Measurements from ENCODE around the gene ADAM33.

ADAM33 gene

GRCh38 chr20:3710011-3710466 is 28.2 kb upstream of the ADAM33 start:
- no peaks in the 10 kb centered on the region for H3K36me3 ChIP-seq (ENCODE audit: low read length)
- no peaks in the 10 kb centered on the region for H3K27me3 ChIP-seq (ENCODE audit: low read length)
- H3K9me2 ChIP-seq (replicated peaks; ENCODE audit: insufficient read depth, low read length): no peaks in the 10 kb centered on the region
- TF ChIP-seq CTCF (IDR thresholded peaks at IDR 0.05; ENCODE audit: insufficient read depth, low read length, poor library complexity, severe bottlenecking) (no peak), EZH2phosphoT487 (conservative IDR thresholded peaks at IDR 0.05; ENCODE audit: low read length) (no peak)
- H3K79me2 ChIP-seq (ENCODE audit: insufficient read depth, low read length): no peaks in the 10 kb centered on the region
- no peaks in the 10 kb centered on the region for H3F3A ChIP-seq (ENCODE audit: insufficient read depth)
- H3K4me3 ChIP-seq (ENCODE audit: insufficient read depth, low read length, poor library complexity, severe bottlenecking): no peak overlapping the region
- H3K27ac ChIP-seq (ENCODE audit: low read depth, low read length): no peak overlapping the region
- H3K9ac ChIP-seq (ENCODE audit: low read length): no peak overlapping the region
- H3K4me2 ChIP-seq (ENCODE audit: low read depth, low read length, poor library complexity, severe bottlenecking): no peak overlapping the region
- no peak overlapping the region for H2AFZ ChIP-seq (ENCODE audit: low read depth, low read length, severe bottlenecking)
- H4K20me1 ChIP-seq (ENCODE audit: low read depth, low read length): no peaks in the 10 kb centered on the region
- H3K9me3 ChIP-seq (ENCODE audit: insufficient read depth, low read length): no peaks in the 10 kb centered on the region

GRCh38 chr20:3707508-3707899 is 25.7 kb upstream of the ADAM33 start:
- Histone ChIP-seq H3K79me2 (ENCODE audit: insufficient read depth, low read length) (no peaks in the 10 kb centered on the region), H3F3A (ENCODE audit: insufficient read depth) (no peaks in the 10 kb centered on the region), H3K9ac (ENCODE audit: low read length) (no peak overlapping the region), H2AFZ (ENCODE audit: low read depth, low read length, severe bottlenecking) (no peak overlapping the region), H3K4me2 (ENCODE audit: low read depth, low read length, poor library complexity, severe bottlenecking) (no peak overlapping the region), H3K27ac (ENCODE audit: low read depth, low read length) (no peak overlapping the region), H3K4me3 (ENCODE audit: insufficient read depth, low read length, poor library complexity, severe bottlenecking) (no peak overlapping the region), H3K9me2 (replicated peaks; ENCODE audit: insufficient read depth, low read length) (no peaks in the 10 kb centered on the region), H3K36me3 (ENCODE audit: low read length) (no peaks in the 10 kb centered on the region), H3K9me3 (ENCODE audit: insufficient read depth, low read length) (no peaks in the 10 kb centered on the region), H4K20me1 (ENCODE audit: low read depth, low read length) (no peaks in the 10 kb centered on the region), H3K27me3 (ENCODE audit: low read length) (no peaks in the 10 kb centered on the region)
- TF ChIP-seq CTCF (IDR thresholded peaks at IDR 0.05; ENCODE audit: insufficient read depth, low read length, poor library complexity, severe bottlenecking) (no peak), EZH2phosphoT487 (conservative IDR thresholded peaks at IDR 0.05; ENCODE audit: low read length) (no peak)

- Histone ChIP-seq H3K4me2 (ENCODE audit: low read depth, low read length, poor library complexity, severe bottlenecking) (no peak overlapping the region), H3K4me3 (ENCODE audit: insufficient read depth, low read length, poor library complexity, severe bottlenecking) (no peak overlapping the region), H3K9ac (ENCODE audit: low read length) (no peak overlapping the region), H3K36me3 (ENCODE audit: low read length) (no peaks in the 10 kb centered on the region), H4K20me1 (ENCODE audit: low read depth, low read length) (no peaks in the 10 kb centered on the region), H3K79me2 (ENCODE audit: insufficient read depth, low read length) (no peaks in the 10 kb centered on the region), H3K27me3 (ENCODE audit: low read length) (no peaks in the 10 kb centered on the region), H3K9me3 (ENCODE audit: insufficient read depth, low read length) (no peaks in the 10 kb centered on the region), H3F3A (ENCODE audit: insufficient read depth) (no peaks in the 10 kb centered on the region), H3K27ac (ENCODE audit: low read depth, low read length) (no peak overlapping the region), H3K9me2 (replicated peaks; ENCODE audit: insufficient read depth, low read length) (no peaks in the 10 kb centered on the region), H2AFZ (ENCODE audit: low read depth, low read length, severe bottlenecking) (no peak overlapping the region)
- TF ChIP-seq EZH2phosphoT487 (conservative IDR thresholded peaks at IDR 0.05; ENCODE audit: low read length): no peak
- no peak for TF ChIP-seq CTCF (IDR thresholded peaks at IDR 0.05; ENCODE audit: insufficient read depth, low read length, poor library complexity, severe bottlenecking)
These were observed 25.1 kb upstream of the ADAM33 start for GRCh38 chr20:3706774-3707507.
